C4-2B (cell line): ENCODE data around the gene METAP1D.

Source experiments
- H3K27ac ChIP-seq: fragments of 450-650 bp; 2 replicates; pipeline ENCODE4 v1.5.1; 2017
- CTCF ChIP-seq: fragments of 450-650 bp; conservative IDR thresholded peaks from 2 replicates; pipeline ENCODE4 v1.5.1; 2017; ENCODE audit warnings: mild to moderate bottlenecking
- ZFX ChIP-seq: fragments of 450-650 bp; IDR thresholded peaks from 2 replicates; pipeline ENCODE4 v1.6.1; 2017

Gene METAP1D

DNA sequence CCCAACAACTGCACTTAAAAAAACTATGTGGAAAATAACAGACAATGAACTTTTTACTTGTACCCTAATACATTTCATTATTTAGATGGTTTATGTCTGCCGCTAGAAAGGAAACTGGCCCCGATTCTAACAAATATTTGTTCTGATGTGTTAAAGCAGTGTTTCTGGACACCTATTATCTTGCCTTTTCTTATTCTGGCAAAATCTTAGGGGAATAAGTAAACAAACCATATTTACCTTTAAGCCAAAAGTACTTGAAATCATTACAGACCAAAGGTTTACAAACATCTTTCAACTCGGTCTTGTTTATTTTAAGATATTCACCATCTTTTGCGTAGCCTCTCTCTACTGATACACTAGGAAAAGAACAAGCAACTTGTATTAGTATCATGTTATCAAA, 73.8 kb downstream of the METAP1D start:
- TF ChIP-seq CTCF (no peak), ZFX (no peak)
- no peak overlapping the region for H3K27ac ChIP-seq

DNA sequence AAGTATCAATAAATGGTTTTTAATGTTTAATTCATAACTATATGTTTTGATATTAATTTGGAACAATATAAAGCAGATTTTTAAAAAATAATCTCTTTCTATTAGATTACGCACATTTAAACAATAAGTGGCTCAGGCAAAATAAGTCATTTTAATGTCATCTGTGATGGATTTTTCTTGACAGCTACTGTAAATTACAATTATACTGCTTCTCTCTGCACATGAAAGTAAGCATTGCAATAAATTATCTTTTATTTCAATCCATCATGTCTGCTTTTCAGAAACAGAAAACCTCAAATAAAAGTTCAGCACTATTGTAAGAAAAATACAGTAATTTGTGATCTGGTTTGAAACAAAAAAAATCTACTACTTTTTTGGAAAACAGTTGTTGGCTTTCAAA, 74.5 kb downstream of the METAP1D start:
- no peak overlapping the region for H3K27ac ChIP-seq
- TF ChIP-seq CTCF (no peak), ZFX (no peak)

DNA sequence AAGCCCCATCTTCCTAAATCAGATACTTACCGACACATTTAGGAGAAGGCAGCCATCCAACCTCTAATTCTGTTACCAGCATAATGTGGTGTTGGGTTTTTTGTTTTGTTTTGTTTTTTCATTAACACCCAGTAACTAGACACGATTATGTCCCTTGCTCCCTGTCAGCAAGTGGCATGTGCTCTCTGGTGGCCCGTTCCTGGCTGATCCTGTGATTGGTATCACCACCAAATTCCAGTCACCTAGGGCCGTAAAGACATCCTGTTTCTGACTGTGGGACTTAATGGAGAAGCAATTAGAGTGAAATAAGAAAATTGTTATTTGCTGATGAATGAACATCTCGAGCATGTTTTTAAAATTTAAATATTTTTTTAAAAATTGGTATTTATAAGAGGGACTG, 79.7 kb downstream of the METAP1D start:
- TF ChIP-seq CTCF (no peak), ZFX (no peak)
- H3K27ac ChIP-seq: no peak overlapping the region

GRCh38 chr2:172079838-172080640, 80.3 kb downstream of the METAP1D start:
- no peak overlapping the region for H3K27ac ChIP-seq
- TF ChIP-seq ZFX: no peak
- TF ChIP-seq CTCF: no peak

DNA sequence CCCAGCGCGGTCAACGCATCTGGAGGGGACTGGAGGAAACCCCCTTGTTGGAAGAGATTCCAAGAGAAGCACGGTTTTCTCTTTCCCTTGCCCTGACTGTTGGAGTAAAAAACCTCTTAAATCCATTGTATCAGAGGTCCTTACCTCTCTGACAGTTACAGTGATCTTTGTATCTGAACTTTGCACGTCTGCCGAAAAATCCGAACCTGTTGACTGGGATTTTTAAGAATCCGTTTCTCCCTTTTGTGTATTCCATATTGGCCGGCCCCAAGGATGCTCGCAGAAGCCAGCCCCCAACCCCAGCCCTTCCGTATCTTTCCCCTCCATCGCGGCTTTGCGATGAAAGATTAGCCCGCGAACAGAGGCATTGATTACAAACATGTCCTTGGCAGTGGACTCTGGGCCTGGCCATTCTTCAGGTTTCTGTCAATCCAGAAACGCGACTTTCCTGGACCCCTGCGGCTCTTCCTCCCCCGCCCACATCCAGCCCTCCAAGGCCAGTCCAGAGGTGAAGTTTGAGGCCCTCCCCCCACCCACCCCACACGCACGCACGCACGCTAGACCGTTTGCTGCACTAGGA, 81.0 kb downstream of the METAP1D start:
- TF ChIP-seq CTCF: no peak
- no peak for TF ChIP-seq ZFX
- no peak overlapping the region for H3K27ac ChIP-seq

GRCh38 chr2:172081221-172082022, 81.7 kb downstream of the METAP1D start:
- no peak overlapping the region for H3K27ac ChIP-seq
- no peak for TF ChIP-seq CTCF
- TF ChIP-seq ZFX: no peak
